WTC11 (cell line): ENCODE results near the gene MACROD2. TPM values are rescaled to one million over a fixed set of nuclear protein-coding genes. Genes with fewer than 3 reads are reported as not detected.

Source experiments
- ATAC-seq: fragments of 200-7000 bp; cut with Tn5 transposase; 2 replicates; pipeline ENCODE4 v1.10.0; 2021; ENCODE audit warnings: mild to moderate bottlenecking, moderate library complexity
- CTCF ChIA-PET: fragments of 300-600 bp; sonication (Branson Sonifier 250); formaldehyde crosslinking; loops from one replicate; lab custom pipeline; 2021; ENCODE audit warnings: antibody characterized with exemption; lab: Charles Lee
- POLR2A ChIA-PET: fragments of 350-600 bp; sonication (Branson Sonifier 250); formaldehyde crosslinking; loops from one replicate; lab custom pipeline; 2021; ENCODE audit warnings: antibody characterized with exemption; lab: Charles Lee
- DNase-seq: peaks from one replicate; pipeline ENCODE4 v3.0.0; 2021; ENCODE audit warnings: low spot score
- H3K27ac Mint-ChIP-seq: 2 replicates; pipeline ENCODE4 v1.8.0; 2021; ENCODE audit warnings: mixed read lengths
- H3K27me3 Mint-ChIP-seq: 2 replicates; pipeline ENCODE4 v1.8.0; 2021; ENCODE audit warnings: low read depth, mild to moderate bottlenecking, moderate library complexity, mixed read lengths
- H3K36me3 Mint-ChIP-seq: 2 replicates; pipeline ENCODE4 v1.8.0; 2021; ENCODE audit warnings: mixed read lengths
- H3K4me1 Mint-ChIP-seq: 2 replicates; pipeline ENCODE4 v1.8.0; 2022; ENCODE audit warnings: mixed read lengths
- H3K4me3 Mint-ChIP-seq: 2 replicates; pipeline ENCODE4 v1.8.0; 2021; ENCODE audit warnings: mild to moderate bottlenecking, moderate library complexity, mixed read lengths
- H3K9me3 Mint-ChIP-seq: 2 replicates; pipeline ENCODE4 v1.8.0; 2021; ENCODE audit warnings: mixed read lengths
- ATF1 ChIP-seq: sonication (generic); formaldehyde crosslinking; IDR thresholded peaks from 2 replicates; pipeline ENCODE4 v1.8.1; 2023; ENCODE audit warnings: mild to moderate bottlenecking, moderate library complexity, missing genetic modification reagents
- ATF6 ChIP-seq: sonication (generic); formaldehyde crosslinking; IDR thresholded peaks from 2 replicates; pipeline ENCODE4 v1.8.1; 2023; ENCODE audit warnings: mild to moderate bottlenecking, missing genetic modification reagents
- CBFB ChIP-seq: sonication (generic); formaldehyde crosslinking; IDR thresholded peaks from 2 replicates; pipeline ENCODE4 v1.8.1; 2022; ENCODE audit warnings: mild to moderate bottlenecking, low read depth, missing genetic modification reagents
- CDX4 ChIP-seq: fragments of 250-450 bp; sonication (Bioruptor Pico); IDR thresholded peaks from 2 replicates; pipeline ENCODE4 v1.9.0; 2021; ENCODE audit warnings: moderate library complexity, mild to moderate bottlenecking, inconsistent platforms, borderline replicate concordance
- CREB1 ChIP-seq: sonication (generic); formaldehyde crosslinking; IDR thresholded peaks from 2 replicates; pipeline ENCODE4 v1.8.0; 2023; ENCODE audit warnings: mild to moderate bottlenecking, missing genetic modification reagents
- CTCF ChIP-seq: fragments of 200-600 bp; IDR thresholded peaks from 2 replicates; pipeline ENCODE4 v1.8.0; 2022; ENCODE audit warnings: antibody characterized with exemption
- EMX1 ChIP-seq: fragments of 250-450 bp; sonication (Bioruptor Pico); IDR thresholded peaks from 2 replicates; pipeline ENCODE4 v1.8.0; 2021; ENCODE audit warnings: mild to moderate bottlenecking
- ESRRA ChIP-seq: sonication (generic); formaldehyde crosslinking; IDR thresholded peaks from 2 replicates; pipeline ENCODE4 v1.8.1; 2022; ENCODE audit warnings: mild to moderate bottlenecking, missing genetic modification reagents, borderline replicate concordance
- IRF1 ChIP-seq: sonication (generic); formaldehyde crosslinking; IDR thresholded peaks from 2 replicates; pipeline ENCODE4 v1.8.0; 2023; ENCODE audit warnings: missing genetic modification reagents
- IRF2 ChIP-seq: sonication (generic); formaldehyde crosslinking; IDR thresholded peaks from 2 replicates; pipeline ENCODE4 v1.8.0; 2022; ENCODE audit warnings: low read depth, missing genetic modification reagents, borderline replicate concordance
- JUN ChIP-seq: sonication (generic); formaldehyde crosslinking; IDR thresholded peaks from 2 replicates; pipeline ENCODE4 v1.8.0; 2023; ENCODE audit warnings: mild to moderate bottlenecking, missing genetic modification reagents
- KAT7 ChIP-seq: sonication (generic); formaldehyde crosslinking; IDR thresholded peaks from 2 replicates; pipeline ENCODE4 v1.8.1; 2023; ENCODE audit warnings: missing genetic modification reagents, mild to moderate bottlenecking, borderline replicate concordance
- MAX ChIP-seq: sonication (generic); formaldehyde crosslinking; IDR thresholded peaks from 2 replicates; pipeline ENCODE4 v1.8.0; 2022; ENCODE audit warnings: mild to moderate bottlenecking, missing genetic modification reagents
- MYBL2 ChIP-seq: sonication (generic); formaldehyde crosslinking; IDR thresholded peaks from 2 replicates; pipeline ENCODE4 v1.8.1; 2023; ENCODE audit warnings: mild to moderate bottlenecking, moderate library complexity, missing genetic modification reagents
- NR1H2 ChIP-seq: sonication (generic); formaldehyde crosslinking; IDR thresholded peaks from 2 replicates; pipeline ENCODE4 v1.9.0; 2021; ENCODE audit warnings: mild to moderate bottlenecking, moderate library complexity, missing genetic modification reagents
- PRDM15 ChIP-seq: sonication (generic); formaldehyde crosslinking; IDR thresholded peaks from 2 replicates; pipeline ENCODE4 v1.8.0; 2022; ENCODE audit warnings: missing genetic modification reagents
- PREB ChIP-seq: sonication (generic); formaldehyde crosslinking; IDR thresholded peaks from 2 replicates; pipeline ENCODE4 v1.8.1; 2022; ENCODE audit warnings: mild to moderate bottlenecking, missing genetic modification reagents, moderate library complexity, borderline replicate concordance
- RORB ChIP-seq: fragments of 250-450 bp; sonication (Bioruptor Pico); IDR thresholded peaks from 2 replicates; pipeline ENCODE4 v1.9.0; 2021; ENCODE audit warnings: mild to moderate bottlenecking
- SMAD3 ChIP-seq: sonication (generic); formaldehyde crosslinking; IDR thresholded peaks from 2 replicates; pipeline ENCODE4 v1.8.0; 2022; ENCODE audit warnings: missing genetic modification reagents, mild to moderate bottlenecking, borderline replicate concordance
- SOX15 ChIP-seq: fragments of 250-450 bp; sonication (Bioruptor Pico); IDR thresholded peaks from 2 replicates; pipeline ENCODE4 v1.9.0; 2021; ENCODE audit warnings: mild to moderate bottlenecking
- TP53 ChIP-seq: sonication (generic); formaldehyde crosslinking; IDR thresholded peaks from 2 replicates; pipeline ENCODE4 v1.8.1; 2023; ENCODE audit warnings: mild to moderate bottlenecking, missing genetic modification reagents
- ZBTB21 ChIP-seq: sonication (generic); formaldehyde crosslinking; IDR thresholded peaks from 2 replicates; pipeline ENCODE4 v1.8.1; 2023; ENCODE audit warnings: mild to moderate bottlenecking, missing genetic modification reagents, borderline replicate concordance
- ZNF396 ChIP-seq: fragments of 250-450 bp; sonication (Bioruptor Pico); IDR thresholded peaks from 2 replicates; pipeline ENCODE4 v1.8.0; 2021; ENCODE audit warnings: mild to moderate bottlenecking, moderate library complexity, borderline replicate concordance
- ZNF416 ChIP-seq: fragments of 250-450 bp; sonication (Bioruptor Pico); IDR thresholded peaks from 2 replicates; pipeline ENCODE4 v1.9.0; 2021; ENCODE audit warnings: mild to moderate bottlenecking, inconsistent platforms
- ZSCAN18 ChIP-seq: fragments of 250-450 bp; sonication (Bioruptor Pico); IDR thresholded peaks from 2 replicates; pipeline ENCODE4 v2.1.2; 2022; ENCODE audit warnings: mild to moderate bottlenecking, moderate library complexity
- total RNA-seq: library from RNA; stranded (reverse); gene quantifications from 3 replicates; pipeline ENCODE4 v1.2.3, GENCODE V29; 2021

Gene MACROD2
- total RNA-seq, 1 experiment from 2014 or later: 4.1 TPM

- Mint-ChIP-seq H3K9me3 (peaks cover 4% of the 10 kb centered on the region; the same call in 1 of the 2 replicates), H3K4me3 (no peak overlapping the region), H3K27ac (no peak overlapping the region), H3K27me3 (no peaks in the 10 kb centered on the region), H3K4me1 (peaks cover 6% of the 10 kb centered on the region; the same call in 1 of the 2 replicates), H3K36me3 (no peaks in the 10 kb centered on the region)
- no peak for TF ChIP-seq EMX1 (CRISPR knock-in tag)
- TF ChIP-seq KAT7: no peak
- TF ChIP-seq CREB1 (CRISPR knock-in tag): no peak
- no peak for TF ChIP-seq JUN (CRISPR knock-in tag)
- no peak for TF ChIP-seq IRF1
- no peak for TF ChIP-seq ESRRA (CRISPR knock-in tag)
- no peak for TF ChIP-seq PRDM15
- no peak for TF ChIP-seq ZBTB21
- TF ChIP-seq TP53 (CRISPR knock-in tag): no peak
- TF ChIP-seq SMAD3 (CRISPR knock-in tag): no peak
- no peak for TF ChIP-seq SOX15 (CRISPR knock-in tag)
- no peak for TF ChIP-seq IRF2 (CRISPR knock-in tag)
- no peak for TF ChIP-seq CBFB (CRISPR knock-in tag)
- TF ChIP-seq PREB (CRISPR knock-in tag): no peak
- TF ChIP-seq CTCF: no peak
- POLR2A ChIA-PET: no interaction called here
- ATAC-seq: no peak
- CTCF ChIA-PET: no interaction called here
- no peak for DNase-seq
These were observed 1375.1 kb downstream of the MACROD2 start for GRCh38 chr20:15370370-15370769.

- no peaks in the 10 kb centered on the region for H3K36me3 Mint-ChIP-seq
- CTCF ChIA-PET: no interaction called here
These were observed 1379.4 kb downstream of the MACROD2 start for GRCh38 chr20:15374682-15375081.

More at GRCh38 chr20:15374682-15375081, 1379.4 kb downstream of the MACROD2 start:
- DNase-seq (no peak), ATAC-seq (no peak)
- no peaks in the 10 kb centered on the region for H3K9me3 Mint-ChIP-seq
- no peaks in the 10 kb centered on the region for H3K27me3 Mint-ChIP-seq
- no peak overlapping the region for H3K27ac Mint-ChIP-seq
- no peak overlapping the region for H3K4me3 Mint-ChIP-seq
- POLR2A ChIA-PET: interaction anchor here (0.5 kb wide), 1 partner anchor 524 kb away, joined by 4 read pairs; no protein-coding TSS in a partner anchor
- TF ChIP-seq ATF6 (CRISPR knock-in tag) (no peak), ZNF396 (no peak), MYBL2 (CRISPR knock-in tag) (no peak), KAT7 (no peak), ATF1 (CRISPR knock-in tag) (no peak), ZSCAN18 (CRISPR knock-in tag) (no peak), NR1H2 (CRISPR knock-in tag) (no peak), CREB1 (CRISPR knock-in tag) (no peak), RORB (CRISPR knock-in tag) (no peak), CBFB (CRISPR knock-in tag) (no peak), MAX (CRISPR knock-in tag) (no peak), IRF2 (CRISPR knock-in tag) (no peak), ZNF416 (CRISPR knock-in tag) (no peak), JUN (CRISPR knock-in tag) (no peak), SMAD3 (CRISPR knock-in tag) (no peak), CDX4 (no peak)
- H3K4me1 Mint-ChIP-seq: no peaks in the 10 kb centered on the region
